ENCODE data around the gene ZNF619.

The ZNF619 gene

DNA sequence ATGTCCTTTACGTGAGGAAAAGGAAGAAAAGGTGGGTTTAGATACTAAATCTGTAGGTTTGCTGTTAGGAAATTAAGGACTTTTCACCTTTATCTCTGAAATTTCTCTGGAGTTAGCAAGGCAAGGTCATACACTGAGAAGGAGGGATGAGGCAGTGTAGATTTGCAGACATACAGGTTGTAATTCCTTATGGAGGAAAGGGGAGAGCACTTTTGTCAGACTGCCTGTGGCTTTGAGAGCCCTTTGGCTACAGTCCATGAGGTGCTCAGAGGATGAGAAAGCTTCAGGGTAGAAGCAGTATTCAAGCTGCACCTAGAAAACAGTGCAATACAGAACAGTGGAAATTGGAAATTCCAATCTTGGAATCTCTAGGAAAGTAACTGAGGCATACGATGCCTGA lies 11.5 kb upstream of the ZNF619 start:
- no peak for DNase-seq (ENCODE audit: low read depth)

DNA sequence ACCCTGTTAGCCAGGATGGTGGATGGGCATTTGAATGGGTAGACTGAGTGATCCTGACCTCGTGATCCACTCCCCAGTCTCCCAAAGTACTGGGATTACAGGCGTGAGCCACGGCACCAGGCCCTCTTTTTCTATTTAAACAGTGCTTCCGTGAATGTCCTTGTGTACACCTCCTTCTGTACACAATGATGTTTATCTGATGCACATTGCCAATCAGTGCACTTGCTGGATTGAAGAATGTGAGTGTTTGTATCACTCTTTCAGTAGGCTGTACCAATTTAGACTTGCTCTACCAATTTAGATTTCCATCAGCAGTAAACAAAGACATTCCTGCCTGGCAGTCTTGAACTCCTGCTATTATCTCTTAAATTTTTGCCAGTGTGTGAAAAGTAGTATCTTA lies 8.9 kb upstream of the ZNF619 start:
- no peak for DNase-seq (ENCODE audit: low read depth)

DNA sequence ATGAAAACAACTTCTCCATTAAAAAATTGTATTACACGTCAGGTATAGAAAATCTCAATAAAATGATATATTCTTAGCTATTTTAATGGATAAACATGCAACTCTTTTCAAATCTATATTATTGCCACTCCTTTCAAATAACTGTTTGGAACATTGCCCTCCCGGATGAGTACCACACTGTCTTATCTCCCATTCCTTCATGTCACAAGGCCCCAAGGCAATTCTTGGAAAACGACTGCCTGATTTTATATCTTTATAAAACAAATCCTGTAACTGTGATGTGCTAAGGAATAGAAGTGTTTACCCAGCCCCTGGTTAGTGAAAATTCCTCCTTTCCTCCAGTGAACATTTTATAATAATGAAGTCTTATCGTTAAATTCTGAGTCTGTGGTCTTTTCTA lies 6.2 kb upstream of the ZNF619 start:
- DNase-seq (ENCODE audit: low read depth): no peak

DNA sequence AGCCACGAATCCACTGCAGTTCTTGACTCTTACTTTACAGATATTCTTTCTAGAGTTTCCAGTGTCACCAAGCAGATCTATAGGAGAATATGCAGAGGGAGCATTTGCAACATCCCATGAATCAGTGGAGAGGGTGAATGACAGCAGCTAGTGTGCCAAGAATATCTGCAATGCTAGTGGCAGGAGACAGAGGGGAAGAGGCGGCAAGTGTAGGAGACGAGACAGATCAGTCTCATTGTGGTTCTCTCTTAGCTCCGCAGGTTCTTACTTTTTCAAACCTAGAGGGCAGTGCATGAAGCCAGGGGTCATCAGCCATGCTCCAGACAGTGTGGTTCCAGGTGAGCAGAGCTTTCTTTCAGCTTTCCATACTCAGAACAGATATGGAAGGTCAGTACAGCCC lies 744 bp downstream of the ZNF619 start:
- no peak for DNase-seq (ENCODE audit: low read depth)

DNA sequence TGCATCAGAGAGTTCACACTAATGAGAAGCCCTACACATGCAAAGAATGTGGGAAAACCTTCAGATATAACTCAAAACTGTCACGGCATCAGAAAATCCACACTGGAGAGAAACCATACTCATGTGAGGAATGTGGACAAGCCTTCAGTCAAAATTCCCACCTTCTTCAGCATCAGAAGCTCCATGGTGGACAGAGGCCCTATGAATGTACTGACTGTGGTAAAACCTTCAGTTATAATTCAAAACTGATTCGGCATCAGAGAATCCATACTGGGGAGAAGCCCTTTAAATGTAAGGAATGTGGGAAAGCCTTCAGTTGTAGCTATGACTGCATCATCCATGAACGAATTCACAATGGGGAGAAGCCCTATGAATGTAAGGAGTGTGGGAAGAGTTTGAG lies 10.2 kb downstream of the ZNF619 start:
- DNase-seq (ENCODE audit: low read depth): no peak

DNA sequence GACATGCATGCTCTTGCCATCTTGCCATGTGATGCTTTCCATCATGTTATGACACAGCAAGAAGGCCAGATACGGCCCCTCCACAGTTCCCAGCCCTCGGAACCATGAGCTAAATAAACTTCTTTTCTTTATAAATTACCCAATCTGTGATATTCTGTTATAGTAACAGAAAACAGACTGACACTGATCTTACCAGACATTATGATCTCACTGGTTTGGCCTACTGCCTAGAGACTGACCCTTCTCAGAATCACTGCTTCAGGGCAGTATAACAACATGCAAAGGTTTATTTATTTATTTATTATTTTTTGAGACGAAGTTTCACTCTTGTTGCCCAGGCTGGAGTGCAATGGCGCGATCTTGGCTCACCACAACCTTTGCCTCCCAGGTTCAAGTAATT lies 14.0 kb downstream of the ZNF619 start:
- no peak for DNase-seq (ENCODE audit: low read depth)

DNA sequence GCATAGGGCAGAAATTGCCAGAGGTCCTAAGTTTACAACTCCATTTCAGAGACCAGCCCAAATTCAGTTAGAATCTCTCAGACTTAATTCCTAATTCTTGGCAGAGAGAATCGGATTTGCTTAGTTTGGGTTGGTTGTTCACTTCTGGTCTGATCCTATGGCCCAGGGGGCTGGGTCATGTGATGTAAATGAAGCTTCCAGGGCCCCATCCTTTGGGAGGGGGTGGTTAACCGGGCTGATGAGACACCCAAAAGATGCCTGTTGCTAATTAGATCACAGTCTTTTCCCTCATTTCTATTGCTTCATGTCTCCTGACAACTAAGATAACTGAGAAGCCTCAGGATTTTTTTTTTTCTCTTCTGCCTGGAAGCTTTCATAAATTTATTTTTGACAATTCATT lies 17.8 kb downstream of the ZNF619 start:
- DNase-seq (ENCODE audit: low read depth): no peak

DNA sequence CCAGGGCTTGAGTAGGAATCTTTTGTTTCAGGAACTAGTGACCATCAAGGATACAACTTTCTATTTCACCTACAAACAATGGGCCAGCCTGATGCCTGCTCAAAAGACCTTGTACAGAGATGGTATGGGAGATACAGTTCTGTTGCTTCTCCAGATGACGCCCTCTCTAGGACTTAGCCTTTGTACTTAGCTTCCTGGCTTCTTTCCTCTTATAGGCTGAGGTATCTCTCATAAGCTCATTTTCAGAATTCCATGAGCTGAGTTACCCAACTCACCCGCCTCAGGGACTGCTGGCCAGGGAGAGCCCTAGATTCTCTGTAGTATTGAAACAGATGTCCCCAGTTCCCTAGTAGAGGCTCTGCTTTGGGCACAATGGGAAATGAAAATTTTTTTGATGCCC lies 20.4 kb downstream of the ZNF619 start:
- no peak for DNase-seq (ENCODE audit: low read depth)

DNA sequence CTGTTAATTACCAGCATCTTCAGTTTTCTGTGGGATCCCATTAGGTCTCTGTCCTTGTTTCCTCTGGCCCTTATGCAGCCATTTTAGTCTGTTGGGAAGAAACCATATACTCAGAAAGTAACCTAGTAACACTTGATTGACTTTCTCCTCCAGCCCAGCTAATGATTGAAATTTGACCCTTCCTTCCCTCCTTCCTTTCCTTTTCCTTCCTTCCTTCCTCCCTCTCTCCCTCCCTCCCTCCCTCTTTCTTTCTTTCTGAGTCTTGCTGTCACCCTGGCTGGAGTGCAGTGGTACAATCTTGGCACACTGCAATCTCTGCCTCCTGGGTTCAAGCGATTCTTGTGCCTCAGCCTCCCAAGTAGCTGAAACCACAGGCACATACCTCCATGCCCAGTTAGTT lies 23.0 kb downstream of the ZNF619 start:
- DNase-seq (ENCODE audit: low read depth): no peak

DNA sequence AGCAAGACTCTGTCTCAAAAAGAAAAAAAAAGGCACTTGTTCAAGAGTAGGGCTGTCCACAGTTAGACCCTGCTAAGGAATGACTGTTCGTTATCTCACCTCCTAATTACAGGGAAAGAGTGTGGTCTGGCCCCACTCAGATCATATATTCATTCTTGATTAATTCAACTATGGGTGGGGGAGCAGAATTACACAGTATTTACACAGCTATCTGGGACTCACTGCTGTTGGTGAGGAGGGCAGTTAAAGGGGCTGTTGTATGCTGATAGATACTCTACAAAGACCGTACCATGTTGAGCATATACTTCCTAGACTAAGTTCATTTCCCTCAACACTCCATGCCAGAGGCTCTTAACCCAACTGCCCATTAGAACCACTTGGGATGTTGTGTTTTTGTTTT lies 25.1 kb downstream of the ZNF619 start:
- no peak for DNase-seq (ENCODE audit: low read depth)

DNA sequence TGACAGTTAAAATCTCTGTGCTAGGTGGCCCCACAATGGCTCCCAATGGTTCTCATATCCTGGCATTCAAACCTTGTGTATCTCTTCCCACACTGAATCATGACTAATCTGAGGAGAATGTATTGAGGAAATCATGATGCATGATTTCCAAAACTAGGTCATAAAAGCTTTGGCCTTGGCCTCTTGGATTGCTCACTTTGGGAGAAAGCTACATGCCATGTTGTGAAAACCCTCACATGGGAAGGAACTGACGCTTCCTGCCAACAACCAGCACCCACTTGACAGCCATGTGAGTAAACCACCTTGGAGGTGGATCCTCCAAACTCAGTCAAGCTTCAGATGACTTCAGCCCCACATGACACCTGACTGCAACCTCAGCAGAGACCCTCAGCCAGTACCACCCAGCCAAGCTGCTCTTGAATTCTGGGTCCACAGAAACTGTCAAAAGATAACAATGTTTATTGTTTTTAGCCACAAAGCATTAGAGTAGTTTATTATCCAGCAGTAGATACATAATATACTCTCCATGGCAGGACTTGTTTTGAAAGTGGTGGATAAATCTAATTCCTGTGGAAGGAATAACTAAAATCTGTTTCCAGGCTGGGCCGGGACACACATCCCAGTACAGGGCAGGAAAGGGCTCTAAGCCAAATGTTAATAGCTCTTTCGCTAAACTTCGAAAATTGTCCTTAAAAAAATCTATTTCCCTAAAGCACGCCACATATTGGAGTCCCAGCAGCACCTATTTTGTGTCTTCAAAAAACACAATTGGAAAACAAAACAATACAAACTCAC lies 27.9 kb downstream of the ZNF619 start:
- peak; percentile 92 for DNase-seq (ENCODE audit: low read depth)

DNA sequence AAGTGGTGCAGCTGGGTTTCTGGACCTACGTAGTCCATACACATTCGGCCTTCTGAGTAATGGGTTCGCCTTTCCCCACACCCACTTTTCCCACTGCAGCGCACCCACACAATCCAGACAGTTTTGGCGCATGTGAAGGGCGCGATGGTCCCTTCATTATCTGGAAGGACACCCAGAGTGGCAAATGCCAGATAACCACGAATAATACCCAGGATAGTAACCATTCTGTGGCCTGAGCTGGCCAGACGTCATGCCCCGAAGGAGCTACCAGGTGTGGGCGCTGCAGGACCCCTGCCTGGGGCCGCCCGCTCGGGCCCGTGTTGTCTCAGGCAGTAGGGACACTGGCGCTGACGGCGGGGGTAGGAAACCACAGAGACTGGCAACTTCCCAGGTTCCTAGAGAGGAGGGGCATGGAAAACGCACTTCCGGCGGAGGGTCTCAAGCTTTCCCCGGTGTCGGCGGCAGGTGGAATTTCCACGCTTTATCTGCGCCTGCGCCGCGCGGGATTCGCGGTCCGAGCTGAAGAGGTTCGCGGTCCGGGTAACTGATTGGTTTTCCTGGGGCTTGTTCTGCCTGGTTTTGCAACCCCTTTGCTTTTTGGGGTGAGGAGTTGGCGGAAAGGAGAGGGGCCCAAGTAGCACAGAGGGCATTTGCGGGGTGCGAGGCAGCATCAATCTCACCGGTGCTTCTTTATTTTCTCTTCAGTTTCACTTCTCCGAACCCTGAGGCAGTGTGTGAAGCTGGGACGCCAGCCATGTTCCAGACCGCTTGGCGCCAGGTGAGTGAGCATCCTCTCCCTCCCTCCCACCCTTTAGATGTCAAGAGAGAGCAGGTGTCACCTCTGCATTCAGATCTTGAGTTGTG lies 28.9 kb downstream of the ZNF619 start, which contains the start of gene ZNF620:
ZNF620 (plus strand) TSS at position 441 of the 864 bp plus-strand sequence; CDS start at position 755, 314 bp downstream.
- no peak for DNase-seq (ENCODE audit: low read depth)

DNA sequence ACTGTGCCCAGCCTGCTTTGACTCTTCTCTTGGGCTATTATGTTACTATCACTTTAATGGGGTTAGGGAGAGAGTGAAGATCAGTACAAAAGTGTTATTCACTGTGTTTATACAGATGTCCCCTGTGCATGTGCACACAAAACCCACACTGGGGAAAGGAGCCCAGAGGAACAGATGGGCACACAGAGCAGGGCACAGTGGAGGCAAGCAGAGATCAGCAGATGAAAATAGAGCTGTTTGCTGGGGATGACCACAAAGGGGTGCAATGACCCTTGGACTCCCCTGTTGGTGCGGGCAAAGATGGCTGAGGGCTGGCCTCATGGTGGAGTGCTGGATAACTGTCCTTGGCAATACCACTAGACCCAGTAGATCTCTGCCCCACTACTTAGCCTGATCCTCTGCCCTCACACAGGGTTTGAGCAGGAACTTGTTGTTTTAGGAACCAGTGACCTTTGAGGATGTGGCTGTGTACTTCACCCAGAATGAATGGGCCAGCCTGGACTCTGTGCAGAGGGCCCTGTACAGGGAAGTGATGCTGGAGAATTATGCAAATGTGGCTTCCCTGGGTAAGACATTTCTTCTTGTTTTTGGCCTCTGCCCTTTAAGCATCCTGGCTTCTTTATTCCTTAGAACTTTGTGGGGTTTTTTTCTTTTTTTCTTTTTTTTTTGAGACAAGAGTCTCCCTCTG lies 34.3 kb downstream of the ZNF619 start:
- no peak for DNase-seq (ENCODE audit: low read depth)

DNA sequence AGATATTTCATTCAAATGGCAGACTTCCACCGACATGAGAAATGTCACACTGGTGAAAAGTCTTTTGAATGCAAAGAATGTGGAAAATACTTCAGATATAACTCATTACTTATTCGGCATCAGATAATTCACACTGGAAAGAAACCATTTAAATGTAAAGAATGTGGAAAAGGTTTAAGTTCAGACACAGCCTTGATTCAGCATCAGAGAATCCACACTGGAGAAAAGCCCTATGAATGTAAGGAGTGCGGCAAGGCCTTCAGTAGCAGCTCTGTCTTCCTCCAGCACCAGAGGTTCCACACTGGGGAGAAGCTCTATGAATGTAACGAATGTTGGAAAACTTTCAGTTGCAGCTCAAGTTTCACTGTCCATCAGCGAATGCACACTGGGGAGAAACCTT lies 39.3 kb downstream of the ZNF619 start:
- no peak for DNase-seq (ENCODE audit: low read depth)

DNA sequence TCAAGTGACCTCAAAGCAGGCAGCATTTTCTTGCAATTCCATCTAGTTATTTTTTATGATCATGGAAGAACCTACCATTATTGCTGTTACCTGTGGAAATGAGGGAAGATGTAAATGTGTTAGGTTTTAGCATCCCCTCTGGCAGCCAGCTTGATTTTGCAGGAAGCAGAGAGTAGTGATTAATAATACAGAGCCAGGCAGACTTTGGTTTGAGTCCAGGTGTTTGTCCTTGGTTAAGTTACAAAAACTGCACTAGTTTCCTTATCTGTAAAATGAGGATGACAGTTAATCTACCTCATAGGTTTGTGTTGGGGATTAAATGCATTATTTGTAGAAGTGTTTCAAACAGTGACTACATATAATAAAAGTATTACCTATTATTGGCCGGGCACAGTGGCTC lies 41.1 kb downstream of the ZNF619 start:
- no peak for DNase-seq (ENCODE audit: low read depth)

DNA sequence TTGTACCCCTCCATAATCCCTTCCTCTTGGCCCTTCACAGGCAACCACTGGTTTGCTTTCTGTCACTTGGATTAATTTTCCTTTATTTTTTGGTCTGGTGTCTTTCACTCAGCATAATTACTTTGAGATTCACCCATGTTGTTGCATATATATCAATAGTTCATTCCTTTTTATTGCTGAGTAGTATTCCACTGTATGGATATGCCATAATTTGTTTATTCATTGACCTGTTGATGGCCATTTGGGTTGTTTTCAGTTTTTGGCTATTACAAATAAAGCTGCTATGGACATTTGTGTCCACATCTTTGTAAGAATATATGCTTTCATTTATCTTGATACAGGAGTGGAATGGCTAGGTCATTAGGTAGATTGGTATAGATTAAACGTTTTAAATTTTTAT lies 41.9 kb downstream of the ZNF619 start:
- no peak for DNase-seq (ENCODE audit: low read depth)

DNA sequence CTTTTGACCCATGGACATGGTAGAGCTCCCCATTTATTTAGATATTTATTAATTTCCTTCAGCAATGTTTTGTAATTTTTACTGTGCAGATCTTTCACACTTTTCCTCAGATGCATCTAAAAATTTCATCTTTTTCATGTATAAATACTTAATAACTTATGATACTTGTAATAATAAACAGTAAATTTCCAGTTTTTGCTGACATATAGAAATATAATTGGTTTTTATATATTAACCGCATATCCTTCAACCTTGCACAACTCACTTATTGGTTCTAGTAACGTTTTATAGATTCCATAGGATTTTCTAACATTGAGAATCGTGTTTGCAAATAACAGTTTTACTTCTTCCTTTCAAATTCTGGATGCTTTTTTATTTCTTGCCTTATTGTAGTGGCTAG lies 44.3 kb downstream of the ZNF619 start:
- DNase-seq (ENCODE audit: low read depth): no peak

DNA sequence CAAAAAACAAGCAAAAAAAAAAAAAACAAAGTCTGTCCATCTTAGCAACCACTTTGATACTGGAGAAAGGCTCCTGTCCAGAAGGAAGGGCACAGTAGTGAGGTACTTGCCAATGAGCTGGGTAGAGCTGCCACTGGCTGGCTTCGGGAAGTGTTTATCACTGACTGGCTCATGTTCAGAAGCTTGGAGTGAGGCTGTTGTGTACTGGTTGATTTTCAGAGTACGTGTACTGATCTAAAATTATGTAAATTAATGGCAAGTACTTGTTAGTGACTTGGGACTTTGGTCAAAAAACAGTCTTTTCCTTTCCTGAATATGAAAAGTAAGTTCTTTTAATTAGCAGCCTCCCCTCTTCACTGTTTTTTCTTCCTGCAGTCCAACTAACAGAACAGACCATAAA lies 46.9 kb downstream of the ZNF619 start:
- no peak for DNase-seq (ENCODE audit: low read depth)

DNA sequence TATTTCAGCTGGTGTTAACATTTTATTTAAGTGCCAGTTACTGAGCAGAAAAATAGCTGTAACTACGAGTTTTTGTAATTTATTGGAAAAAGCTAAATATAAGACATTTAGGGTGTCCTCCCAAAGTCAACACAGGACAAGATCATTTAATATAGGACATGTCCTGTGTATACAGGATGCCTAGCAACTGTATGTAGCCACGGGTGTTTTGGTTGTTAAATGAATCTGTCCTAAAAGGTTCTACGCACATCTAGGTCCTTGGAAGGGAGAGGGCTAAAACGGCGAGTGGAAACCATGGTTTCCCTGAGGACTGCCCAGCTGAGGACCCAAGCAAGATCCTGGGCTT lies 47.3 kb downstream of the ZNF619 start:
- DNase-seq (ENCODE audit: low read depth): no peak

DNA sequence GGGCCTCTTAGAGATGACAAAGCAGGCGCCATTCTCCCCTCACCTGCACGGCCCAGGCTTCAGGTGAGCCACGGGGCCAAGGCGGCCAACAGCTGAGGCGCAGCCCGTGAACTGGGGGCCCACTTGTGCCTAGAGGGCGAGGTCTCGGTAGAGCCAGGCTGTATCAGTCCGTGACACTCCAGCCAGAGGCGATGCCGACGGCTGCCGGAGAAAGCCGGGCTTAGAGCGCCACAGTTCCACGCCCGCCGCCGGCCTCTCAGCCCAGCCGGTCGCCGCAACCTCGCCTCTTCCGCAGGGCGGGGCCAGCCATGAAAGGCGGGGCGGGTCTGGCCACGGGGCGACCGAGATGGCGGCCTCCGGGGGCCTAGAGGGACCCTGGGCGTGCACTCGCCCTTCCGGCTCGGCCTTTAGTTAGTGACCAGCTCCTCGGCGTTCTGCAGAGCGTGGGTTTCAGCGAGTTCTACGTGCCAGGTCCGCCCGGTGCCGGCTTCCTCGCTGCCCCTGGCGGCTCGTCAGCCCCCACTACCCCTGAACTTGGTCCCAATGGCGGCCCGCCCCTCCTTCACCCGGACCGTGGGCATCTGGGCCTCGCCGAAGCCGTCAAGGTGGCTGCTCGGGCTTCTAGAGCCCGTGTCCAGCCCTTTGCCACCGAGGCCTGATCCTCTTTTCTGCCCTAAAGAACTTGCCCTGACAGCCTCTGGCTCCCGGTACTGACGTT lies 47.8 kb downstream of the ZNF619 start, which contains the start of gene ZNF621:
ZNF621 (plus strand) TSS at position 393 of the 718 bp plus-strand sequence. CDS start 881 bp downstream, outside the sequence.
- no peak for DNase-seq (ENCODE audit: low read depth)

DNA sequence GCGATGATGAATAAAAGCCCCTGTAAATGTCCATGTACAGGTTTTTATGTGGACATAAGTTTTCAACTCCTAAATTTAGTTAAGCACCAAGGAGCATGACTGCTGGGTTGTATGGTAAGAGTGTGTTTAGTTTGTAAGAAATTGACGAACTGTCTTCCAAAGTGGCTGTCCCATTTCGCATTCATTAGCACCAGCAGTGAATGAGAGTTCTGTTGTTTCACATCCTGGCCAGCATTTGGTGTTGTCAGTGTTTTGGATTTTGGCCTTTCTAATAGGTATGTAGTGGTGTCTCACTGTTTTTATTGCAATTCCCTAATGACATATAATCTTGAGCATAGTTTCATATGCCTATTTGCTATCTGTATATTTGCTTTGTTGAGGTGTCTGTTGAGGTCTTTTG lies 51.5 kb downstream of the ZNF619 start:
- DNase-seq (ENCODE audit: low read depth): no peak

DNA sequence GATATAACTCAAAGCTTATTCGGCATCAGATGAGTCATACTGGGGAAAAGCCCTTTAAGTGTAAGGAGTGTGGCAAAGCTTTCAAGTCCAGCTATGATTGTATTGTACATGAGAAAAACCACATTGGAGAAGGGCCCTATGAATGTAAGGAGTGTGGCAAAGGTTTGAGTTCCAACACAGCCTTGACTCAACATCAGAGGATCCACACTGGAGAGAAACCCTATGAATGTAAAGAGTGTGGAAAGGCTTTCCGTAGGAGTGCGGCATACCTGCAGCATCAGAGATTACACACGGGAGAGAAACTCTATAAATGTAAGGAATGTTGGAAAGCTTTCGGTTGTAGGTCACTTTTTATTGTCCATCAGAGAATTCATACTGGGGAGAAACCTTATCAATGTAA lies 55.3 kb downstream of the ZNF619 start:
- DNase-seq (ENCODE audit: low read depth): no peak
